GM12864 (cell line): ENCODE data around the gene PYHIN1.
A peak's percentile ranks its signal among the peaks of the same experiment; 100 is the strongest.

ENCODE experiments used
- DNase-seq: peaks from one replicate; pipeline ENCODE4 v3.0.0-alpha.2; 2011; ENCODE audit warnings: low read depth
- H3K4me3 ChIP-seq: 2 replicates; pipeline ENCODE4 v1.5.1; 2011; ENCODE audit warnings: mild to moderate bottlenecking, low read depth, low read length, control low read depth
- CTCF ChIP-seq: IDR thresholded peaks from 2 replicates; pipeline ENCODE4 v1.5.1; 2011; ENCODE audit warnings: low read depth, mild to moderate bottlenecking, moderate library complexity, low read length, control low read depth, inconsistent platforms; ENCODE audit errors: missing control alignments

Gene PYHIN1

GRCh38 chr1:158972841-158973240 lies 41.5 kb downstream of the PYHIN1 start:
- H3K4me3 ChIP-seq = no peak overlapping the region
- peak; percentile 13 for DNase-seq
- TF ChIP-seq CTCF = peak; percentile 27

GRCh38 chr1:158976219-158976618 lies 44.9 kb downstream of the PYHIN1 start:
- no peak for TF ChIP-seq CTCF
- no peak overlapping the region for H3K4me3 ChIP-seq
- DNase-seq = no peak

GRCh38 chr1:158978730-158979129 lies 47.4 kb downstream of the PYHIN1 start:
- H3K4me3 ChIP-seq = no peak overlapping the region
- no peak for TF ChIP-seq CTCF
- DNase-seq = no peak

- DNase-seq = no peak
- TF ChIP-seq CTCF = no peak
- no peak overlapping the region for H3K4me3 ChIP-seq
Measured at GRCh38 chr1:158979229-158979628, 47.9 kb downstream of the PYHIN1 start.

GRCh38 chr1:158983235-158983634 lies 51.9 kb downstream of the PYHIN1 start:
- no peak for TF ChIP-seq CTCF
- DNase-seq = no peak
- H3K4me3 ChIP-seq = no peak overlapping the region

GRCh38 chr1:158984386-158984785 lies 53.0 kb downstream of the PYHIN1 start:
- no peak for TF ChIP-seq CTCF

GRCh38 chr1:158989424-158989823 lies 58.1 kb downstream of the PYHIN1 start:
- no peak overlapping the region for H3K4me3 ChIP-seq
- DNase-seq = no peak
- no peak for TF ChIP-seq CTCF

More at GRCh38 chr1:158984386-158984785, 53.0 kb downstream of the PYHIN1 start:
- DNase-seq = no peak
- H3K4me3 ChIP-seq = no peak overlapping the region
